ENCODE measurements around the gene RHD.

- TF ChIP-seq CTCF (conservative IDR thresholded peaks at IDR 0.05; ENCODE audit: low read depth, low read length) (no peak), CHD1 (IDR thresholded peaks at IDR 0.05; ENCODE audit: low read depth, low read length) (no peak), POLR2A (IDR thresholded peaks at IDR 0.05; ENCODE audit: low read depth, low read length) (peak; percentile 63), MAFK (IDR thresholded peaks at IDR 0.05; ENCODE audit: low read depth, low read length) (no peak), MAZ (IDR thresholded peaks at IDR 0.05; ENCODE audit: borderline replicate concordance, low read depth, low read length) (no peak), BHLHE40 (IDR thresholded peaks at IDR 0.05; ENCODE audit: low read depth, low read length) (no peak), RCOR1 (IDR thresholded peaks at IDR 0.05; ENCODE audit: insufficient replicate concordance, low read length) (no peak), ELK1 (IDR thresholded peaks at IDR 0.05; ENCODE audit: borderline replicate concordance, low read depth, low read length) (no peak), FOS (IDR thresholded peaks at IDR 0.05; ENCODE audit: low read depth, low read length) (no peak), CEBPB (IDR thresholded peaks at IDR 0.05; ENCODE audit: low read depth, low read length) (no peak), USF2 (IDR thresholded peaks at IDR 0.05; ENCODE audit: low read depth, low read length) (no peak), RFX5 (IDR thresholded peaks at IDR 0.05; ENCODE audit: low read depth, low read length) (no peak)
Observed at GRCh38 chr1:25338188-25338981, 66.1 kb downstream of the RHD start, which contains the start of gene TMEM50A.

All from IMR-90 (cell line).